ENCODE measurements around the gene FAM53B.
A peak's percentile ranks its signal among the peaks of the same experiment; 100 is the strongest.
"Not testable (repeated sequence)": the region's sequence is repeated elsewhere in the genome, so short reads cannot be mapped to it uniquely, and the experiment has no call there.

FAM53B gene

DNA sequence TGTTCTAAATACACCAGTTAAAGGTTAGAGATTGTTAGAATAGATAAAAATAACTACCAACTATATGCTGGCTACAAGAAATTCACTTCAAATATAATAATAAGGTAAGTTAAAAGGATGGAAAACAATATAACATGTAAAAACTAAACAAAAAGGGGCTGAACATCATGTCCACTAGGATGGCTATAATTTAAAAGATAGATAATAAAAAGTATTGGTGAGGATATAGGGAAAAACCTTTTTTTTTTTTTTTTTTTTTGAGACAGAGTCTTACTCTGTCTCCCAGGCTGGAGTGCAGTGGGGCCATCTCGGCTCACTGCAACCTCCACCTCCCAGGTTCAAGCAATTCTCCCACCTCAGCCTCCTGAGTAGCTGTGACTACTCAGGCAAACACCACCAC is 38.7 kb upstream of the FAM53B start:
- no CpG with 5 or more reads among the region's 1 CpG for WGBS (ENCODE audit: extremely low coverage, insufficient coverage, insufficient read length)
- not testable (repeated sequence) for H3K4ac ChIP-seq (ENCODE audit: low read depth, low read length); H4K91ac ChIP-seq (ENCODE audit: low read depth, low read length); DNase-seq; H2AFZ ChIP-seq (ENCODE audit: insufficient read depth, low read length, poor library complexity); H3K27me3 ChIP-seq (ENCODE audit: insufficient read depth, low read length); H3K79me2 ChIP-seq (ENCODE audit: control insufficient read depth, insufficient read depth, low read length, poor library complexity); H3K9ac ChIP-seq (ENCODE audit: low read length); H4K8ac ChIP-seq (ENCODE audit: low read depth, low read length); H2BK12ac ChIP-seq (ENCODE audit: low read length); H3K23ac ChIP-seq (ENCODE audit: low read length); H3K79me1 ChIP-seq (ENCODE audit: low read length); H3K14ac ChIP-seq (ENCODE audit: low read length); H3K4me3 ChIP-seq (ENCODE audit: low read depth, low read length); H3K4me1 ChIP-seq (ENCODE audit: control insufficient read depth in 1 of 2, insufficient read depth in 2 of 2, low read length in 2 of 2); H2BK120ac ChIP-seq (ENCODE audit: insufficient read depth, low read length, poor library complexity); H3K4me2 ChIP-seq (ENCODE audit: low read length); H2AK5ac ChIP-seq (ENCODE audit: low read length); H3K27ac ChIP-seq (ENCODE audit: low read depth, low read length); H3K18ac ChIP-seq (ENCODE audit: low read length); H4K12ac ChIP-seq (ENCODE audit: low read depth, low read length); H2BK5ac ChIP-seq (ENCODE audit: low read depth, low read length, poor library complexity); H3K9me3 ChIP-seq (ENCODE audit: insufficient read depth, low read depth, low read length)
- H3K36me3 ChIP-seq (ENCODE audit: control insufficient read depth in 1 of 2, insufficient read depth in 2 of 2, low read length in 2 of 2) = peaks cover 11 to 25% of the 10 kb centered on the region in 2 experiments

DNA sequence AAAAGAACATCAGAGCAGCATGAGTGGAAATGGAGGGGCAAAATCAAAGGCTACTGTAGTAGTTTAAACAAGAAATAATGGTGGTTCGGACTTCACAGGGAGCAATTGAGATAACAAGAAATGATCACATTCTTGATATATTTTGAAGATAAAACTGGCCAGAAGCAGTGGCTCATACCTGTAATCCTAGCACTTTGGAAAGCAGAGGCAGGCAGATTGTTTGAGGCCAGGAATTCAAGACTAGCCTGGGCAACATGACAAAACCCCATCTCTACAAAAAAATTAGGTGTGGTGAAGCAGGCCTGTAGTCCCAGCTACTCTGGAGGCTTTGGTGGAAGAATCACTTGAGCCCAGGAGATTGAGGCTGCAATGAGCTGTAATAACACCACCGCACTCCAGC is 24.6 kb upstream of the FAM53B start:
- H2BK5ac ChIP-seq (ENCODE audit: low read depth, low read length, poor library complexity) = no peak overlapping the region
- no peak overlapping the region for H2BK12ac ChIP-seq (ENCODE audit: low read length)
- H3K18ac ChIP-seq (ENCODE audit: low read length) = no peak overlapping the region
- no peak overlapping the region for H3K9ac ChIP-seq (ENCODE audit: low read length)
- H3K79me1 ChIP-seq (ENCODE audit: low read length) = no peaks in the 10 kb centered on the region
- no peaks in the 10 kb centered on the region for H3K9me3 ChIP-seq (ENCODE audit: insufficient read depth, low read depth, low read length)
- DNase-seq = peak; percentile 56 to 84
- no peak overlapping the region for H3K4ac ChIP-seq (ENCODE audit: low read depth, low read length)
- H3K4me2 ChIP-seq (ENCODE audit: low read length) = no peak overlapping the region
- no peak overlapping the region for H4K8ac ChIP-seq (ENCODE audit: low read depth, low read length)
- H3K23ac ChIP-seq (ENCODE audit: low read length) = no peak overlapping the region
- H3K4me1 ChIP-seq (ENCODE audit: control insufficient read depth in 1 of 2, insufficient read depth in 2 of 2, low read length in 2 of 2) = no peaks in the 10 kb centered on the region
- no peak overlapping the region for H2BK120ac ChIP-seq (ENCODE audit: insufficient read depth, low read length, poor library complexity)
- H2AFZ ChIP-seq (ENCODE audit: insufficient read depth, low read length, poor library complexity) = no peak overlapping the region
- no peaks in the 10 kb centered on the region for H3K79me2 ChIP-seq (ENCODE audit: control insufficient read depth, insufficient read depth, low read length, poor library complexity)
- H3K14ac ChIP-seq (ENCODE audit: low read length) = no peak overlapping the region
- no peak overlapping the region for H2AK5ac ChIP-seq (ENCODE audit: low read length)
- no CpG with 5 or more reads among the region's 2 CpGs for WGBS (ENCODE audit: extremely low coverage, insufficient coverage, insufficient read length)
- H3K27me3 ChIP-seq (ENCODE audit: insufficient read depth, low read length) = no peaks in the 10 kb centered on the region
- peaks cover 6 to 7% of the 10 kb centered on the region in 2 experiments for H3K36me3 ChIP-seq (ENCODE audit: control insufficient read depth in 1 of 2, insufficient read depth in 2 of 2, low read length in 2 of 2)
- no peak overlapping the region for H4K91ac ChIP-seq (ENCODE audit: low read depth, low read length)
- H3K4me3 ChIP-seq (ENCODE audit: low read depth, low read length) = no peak overlapping the region
- no peak overlapping the region for H3K27ac ChIP-seq (ENCODE audit: low read depth, low read length)
- no peak overlapping the region for H4K12ac ChIP-seq (ENCODE audit: low read depth, low read length)

DNA sequence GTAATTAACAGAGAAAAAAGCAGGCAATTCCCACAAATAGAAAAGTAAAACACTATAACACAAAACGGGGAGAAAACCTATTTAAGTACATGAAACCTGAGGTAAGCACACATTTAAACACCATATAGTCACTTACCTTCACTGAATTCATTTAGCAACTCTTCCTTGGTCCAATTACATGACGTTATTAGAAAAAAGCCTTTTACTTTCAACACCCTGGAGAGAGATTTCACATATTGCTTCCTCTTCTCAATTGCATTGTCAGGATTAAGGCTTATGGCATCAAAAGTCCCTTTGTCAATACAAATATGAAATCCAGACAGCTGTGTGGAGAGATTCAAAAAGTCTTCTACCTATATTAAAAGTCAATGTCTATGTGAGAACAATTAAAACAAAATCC is 21.1 kb upstream of the FAM53B start:
- H3K14ac ChIP-seq (ENCODE audit: low read length) = no peak overlapping the region
- no peak overlapping the region for H3K4ac ChIP-seq (ENCODE audit: low read depth, low read length)
- no peak overlapping the region for H3K23ac ChIP-seq (ENCODE audit: low read length)
- no peak overlapping the region for H3K4me3 ChIP-seq (ENCODE audit: low read depth, low read length)
- H3K27ac ChIP-seq (ENCODE audit: low read depth, low read length) = no peak overlapping the region
- no peak overlapping the region for H2BK5ac ChIP-seq (ENCODE audit: low read depth, low read length, poor library complexity)
- no peak overlapping the region for H4K8ac ChIP-seq (ENCODE audit: low read depth, low read length)
- no peak overlapping the region for H4K91ac ChIP-seq (ENCODE audit: low read depth, low read length)
- H2AFZ ChIP-seq (ENCODE audit: insufficient read depth, low read length, poor library complexity) = no peak overlapping the region
- H2AK5ac ChIP-seq (ENCODE audit: low read length) = no peak overlapping the region
- DNase-seq = no peak
- H3K79me2 ChIP-seq (ENCODE audit: control insufficient read depth, insufficient read depth, low read length, poor library complexity) = no peaks in the 10 kb centered on the region
- no peak overlapping the region for H2BK120ac ChIP-seq (ENCODE audit: insufficient read depth, low read length, poor library complexity)
- H2BK12ac ChIP-seq (ENCODE audit: low read length) = no peak overlapping the region
- no CpG with 5 or more reads among the region's 2 CpGs for WGBS (ENCODE audit: extremely low coverage, insufficient coverage, insufficient read length)
- no peaks in the 10 kb centered on the region for H3K27me3 ChIP-seq (ENCODE audit: insufficient read depth, low read length)
- H3K4me2 ChIP-seq (ENCODE audit: low read length) = no peak overlapping the region
- H3K36me3 ChIP-seq (ENCODE audit: control insufficient read depth in 1 of 2, insufficient read depth in 2 of 2, low read length in 2 of 2) = peaks cover 8 to 13% of the 10 kb centered on the region in 2 experiments
- no peak overlapping the region for H3K18ac ChIP-seq (ENCODE audit: low read length)
- H3K9me3 ChIP-seq (ENCODE audit: insufficient read depth, low read depth, low read length) = no peaks in the 10 kb centered on the region
- H3K79me1 ChIP-seq (ENCODE audit: low read length) = no peaks in the 10 kb centered on the region
- H3K9ac ChIP-seq (ENCODE audit: low read length) = no peak overlapping the region
- no peak overlapping the region for H4K12ac ChIP-seq (ENCODE audit: low read depth, low read length)
- no peaks in the 10 kb centered on the region for H3K4me1 ChIP-seq (ENCODE audit: control insufficient read depth in 1 of 2, insufficient read depth in 2 of 2, low read length in 2 of 2)

DNA sequence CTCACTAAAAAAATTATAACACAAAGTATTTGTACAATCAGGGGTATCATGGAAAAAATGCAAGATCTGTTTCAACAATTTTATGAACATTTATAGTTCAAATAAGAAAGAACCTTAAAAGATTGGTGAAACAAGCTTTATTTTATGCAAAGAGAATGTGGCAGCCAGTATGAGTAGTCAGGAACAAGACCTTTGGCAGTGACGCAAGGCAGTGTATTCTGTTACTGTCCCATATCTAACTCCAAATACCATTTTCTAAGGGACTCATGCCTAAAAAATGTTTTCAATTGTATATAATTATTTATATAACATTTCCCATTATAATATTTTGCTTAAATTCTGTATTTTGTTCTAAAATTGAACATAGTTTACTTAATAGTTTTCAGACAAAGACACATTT is 19.1 kb upstream of the FAM53B start:
- Histone ChIP-seq H4K91ac (ENCODE audit: low read depth, low read length) (no peak overlapping the region), H2BK12ac (ENCODE audit: low read length) (no peak overlapping the region), H3K18ac (ENCODE audit: low read length) (no peak overlapping the region), H3K79me2 (ENCODE audit: control insufficient read depth, insufficient read depth, low read length, poor library complexity) (no peaks in the 10 kb centered on the region), H3K4ac (ENCODE audit: low read depth, low read length) (no peak overlapping the region), H2BK5ac (ENCODE audit: low read depth, low read length, poor library complexity) (no peak overlapping the region), H3K9me3 (ENCODE audit: insufficient read depth, low read depth, low read length) (no peaks in the 10 kb centered on the region), H2AFZ (ENCODE audit: insufficient read depth, low read length, poor library complexity) (no peak overlapping the region), H4K12ac (ENCODE audit: low read depth, low read length) (no peak overlapping the region), H3K79me1 (ENCODE audit: low read length) (no peaks in the 10 kb centered on the region), H3K27me3 (ENCODE audit: insufficient read depth, low read length) (no peaks in the 10 kb centered on the region), H2BK120ac (ENCODE audit: insufficient read depth, low read length, poor library complexity) (no peak overlapping the region), H2AK5ac (ENCODE audit: low read length) (no peak overlapping the region), H3K27ac (ENCODE audit: low read depth, low read length) (no peak overlapping the region), H3K14ac (ENCODE audit: low read length) (no peak overlapping the region), H3K9ac (ENCODE audit: low read length) (no peak overlapping the region), H3K4me3 (ENCODE audit: low read depth, low read length) (no peak overlapping the region), H3K23ac (ENCODE audit: low read length) (no peak overlapping the region), H4K8ac (ENCODE audit: low read depth, low read length) (no peak overlapping the region), H3K36me3 (ENCODE audit: control insufficient read depth in 1 of 2, insufficient read depth in 2 of 2, low read length in 2 of 2) (peaks cover 8 to 13% of the 10 kb centered on the region in 2 experiments), H3K4me1 (ENCODE audit: control insufficient read depth in 1 of 2, insufficient read depth in 2 of 2, low read length in 2 of 2) (no peaks in the 10 kb centered on the region), H3K4me2 (ENCODE audit: low read length) (no peak overlapping the region)
- DNase-seq = no peak
- WGBS (ENCODE audit: extremely low coverage, insufficient coverage, insufficient read length) = no CpG with 5 or more reads among the region's 1 CpG
